Activated naive CD4-positive, alpha-beta T cell treated with anti-CD3 and anti-CD28 coated beads, Interleukin-2, amount 10 ng/mL, durations not matched to agents 7 days and 5 days (primary cell): ENCODE measurements around the gene SPRR2E.
"Not testable (repeated sequence)": the region's sequence is repeated elsewhere in the genome, so short reads cannot be mapped to it uniquely, and the experiment has no call there.

Experiments used
- CTCF ChIA-PET: fragments of 350-600 bp; sonication (Branson Sonifier 250); formaldehyde crosslinking; loops from one replicate; lab custom pipeline; 2021; ENCODE audit warnings: antibody characterized with exemption; lab: Charles Lee
- DNase-seq: peaks from one replicate; pipeline ENCODE4 v3.0.0-alpha.2; 2020
- H3K27ac Mint-ChIP-seq: one replicate; pipeline ENCODE4 v1.8.0; 2021; ENCODE audit warnings: mild to moderate bottlenecking, moderate library complexity, mixed read lengths
- H3K27me3 Mint-ChIP-seq: one replicate; pipeline ENCODE4 v1.8.0; 2021; ENCODE audit warnings: mild to moderate bottlenecking, mixed read lengths
- H3K36me3 Mint-ChIP-seq: one replicate; pipeline ENCODE4 v1.8.0; 2021; ENCODE audit warnings: mixed read lengths
- H3K4me1 Mint-ChIP-seq: one replicate; pipeline ENCODE4 v1.8.0; 2021; ENCODE audit warnings: mixed read lengths
- H3K4me3 Mint-ChIP-seq: one replicate; pipeline ENCODE4 v1.8.0; 2021; ENCODE audit warnings: mild to moderate bottlenecking, moderate library complexity, mixed read lengths
- H3K9me3 Mint-ChIP-seq: one replicate; pipeline ENCODE4 v1.8.0; 2021; ENCODE audit warnings: mixed read lengths

Gene SPRR2E

DNA sequence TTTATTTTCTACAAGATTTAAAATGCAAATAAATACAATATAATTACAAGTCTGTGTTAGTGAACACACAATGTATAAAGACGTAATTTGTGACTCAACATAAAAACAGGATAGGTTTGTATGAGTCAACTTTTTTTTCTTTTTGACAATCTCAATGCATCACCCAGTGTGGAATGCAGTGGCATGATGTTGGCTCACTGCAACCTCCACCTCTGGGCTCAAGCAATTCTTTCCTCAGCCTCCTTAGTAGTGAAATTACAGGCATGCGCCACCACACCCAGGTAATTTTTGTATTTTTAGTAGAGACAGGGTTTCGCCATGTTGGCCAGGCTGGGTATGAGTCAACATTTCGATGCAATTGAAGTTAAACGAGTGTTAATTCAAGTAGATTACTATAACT, 5.9 kb upstream of the SPRR2E start:
- H3K27me3 Mint-ChIP-seq, result no peaks in the 10 kb centered on the region
- H3K9me3 Mint-ChIP-seq, result no peaks in the 10 kb centered on the region
- DNase-seq, result no peak
- H3K4me3 Mint-ChIP-seq, result no peak overlapping the region
- CTCF ChIA-PET, result no interaction called here
- no peaks in the 10 kb centered on the region for H3K4me1 Mint-ChIP-seq
- no peak overlapping the region for H3K27ac Mint-ChIP-seq
- no peaks in the 10 kb centered on the region for H3K36me3 Mint-ChIP-seq

DNA sequence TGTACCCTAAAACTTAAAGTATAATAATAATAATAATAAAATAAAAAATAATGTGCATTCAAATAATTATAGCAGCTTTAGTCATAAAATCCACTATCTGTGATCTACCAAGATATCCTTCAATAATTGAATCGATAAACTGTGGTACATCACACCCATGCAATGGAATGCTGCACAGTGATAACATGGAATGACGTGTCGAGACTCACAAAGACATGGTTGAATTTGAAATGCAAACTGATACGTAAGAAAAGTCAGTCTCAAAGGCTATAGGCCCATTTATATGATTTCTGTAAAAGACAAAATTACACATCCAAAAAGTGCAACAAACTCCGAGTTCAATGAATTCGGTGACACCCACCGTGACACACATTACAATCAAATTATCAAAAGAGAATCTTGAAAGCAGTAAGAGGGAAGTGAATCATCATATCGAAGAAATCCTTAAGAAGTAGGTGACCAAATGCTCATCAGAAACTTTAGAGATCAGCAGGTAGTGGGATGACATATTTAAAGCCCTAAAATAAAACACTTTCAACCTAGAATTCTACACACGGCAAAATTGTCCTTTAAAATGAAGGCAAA, 5.2 kb upstream of the SPRR2E start:
- Mint-ChIP-seq H3K27me3 (no peaks in the 10 kb centered on the region), H3K4me3 (no peak overlapping the region), H3K27ac (no peak overlapping the region), H3K9me3 (no peaks in the 10 kb centered on the region), H3K36me3 (no peaks in the 10 kb centered on the region), H3K4me1 (no peaks in the 10 kb centered on the region)
- DNase-seq, result no peak
- CTCF ChIA-PET, result no interaction called here

DNA sequence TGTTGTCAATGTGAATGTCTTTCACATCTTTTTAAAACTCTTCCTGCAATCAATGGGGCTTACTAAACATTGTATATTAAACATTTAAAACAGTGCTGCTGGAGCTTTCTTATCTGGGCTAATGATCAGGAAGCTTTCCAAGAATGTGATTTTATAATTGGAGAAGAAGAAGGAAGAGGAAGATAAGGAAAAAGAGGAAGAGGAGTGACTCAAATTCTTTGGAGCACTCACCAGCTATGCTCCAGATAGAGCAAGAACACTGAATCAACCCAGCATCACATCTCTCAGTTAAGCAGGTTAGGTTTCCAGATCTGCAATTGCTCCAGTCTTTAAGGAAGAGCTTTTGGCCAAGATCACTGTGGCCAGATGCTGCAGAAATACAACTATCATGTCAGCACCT, 1.4 kb upstream of the SPRR2E start:
- Mint-ChIP-seq H3K27ac (no peak overlapping the region), H3K4me3 (no peak overlapping the region), H3K9me3 (no peaks in the 10 kb centered on the region), H3K36me3 (no peaks in the 10 kb centered on the region), H3K4me1 (no peaks in the 10 kb centered on the region), H3K27me3 (no peaks in the 10 kb centered on the region)
- CTCF ChIA-PET, result no interaction called here
- DNase-seq, result no peak

DNA sequence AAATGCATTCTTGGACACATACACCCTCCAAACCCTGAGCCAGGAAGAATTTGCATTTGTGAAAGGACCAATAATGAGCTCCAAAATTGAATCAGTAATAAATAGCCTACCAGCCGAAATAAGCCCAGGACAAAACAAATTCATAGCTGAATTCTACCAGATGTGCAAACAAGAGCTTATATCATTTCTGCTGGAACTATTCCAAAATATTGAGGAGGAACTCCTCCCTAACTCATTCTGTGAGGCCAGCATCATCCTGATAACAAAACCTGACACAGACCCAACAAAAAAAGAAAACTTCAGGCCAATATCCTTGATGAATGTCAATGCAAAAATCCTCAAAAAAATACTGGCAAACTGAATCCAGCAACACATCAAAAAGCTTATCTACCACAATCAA, 6.7 kb downstream of the SPRR2E start:
- H3K4me1 Mint-ChIP-seq, result no peaks in the 10 kb centered on the region
- CTCF ChIA-PET, result no interaction called here
- H3K9me3 Mint-ChIP-seq, result no peaks in the 10 kb centered on the region
- H3K27me3 Mint-ChIP-seq, result no peaks in the 10 kb centered on the region
- no peaks in the 10 kb centered on the region for H3K36me3 Mint-ChIP-seq
- no peak overlapping the region for H3K4me3 Mint-ChIP-seq
- H3K27ac Mint-ChIP-seq, result no peak overlapping the region
- DNase-seq, result no peak

DNA sequence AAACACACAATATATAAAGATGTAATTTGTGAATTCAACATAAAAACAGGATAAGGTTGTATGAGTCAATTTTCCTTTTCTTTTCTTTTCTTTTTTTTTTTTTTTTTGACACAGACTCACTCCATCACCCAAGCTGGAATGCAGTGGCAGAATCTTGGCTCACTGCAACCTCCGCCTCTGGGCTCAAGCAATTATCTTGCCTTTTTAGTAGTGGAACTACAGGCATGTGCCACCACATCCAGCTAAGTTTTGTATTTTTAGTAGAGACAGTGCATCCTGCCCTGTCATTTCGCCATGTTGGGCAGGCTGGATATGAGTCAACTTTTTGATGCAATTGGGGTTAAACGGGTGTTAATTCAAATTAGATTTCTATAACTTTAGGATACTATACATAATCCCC, 12.6 kb downstream of the SPRR2E start:
- no peaks in the 10 kb centered on the region for H3K9me3 Mint-ChIP-seq
- no peak overlapping the region for H3K27ac Mint-ChIP-seq
- peaks cover 1% of the 10 kb centered on the region for H3K36me3 Mint-ChIP-seq
- no peaks in the 10 kb centered on the region for H3K4me1 Mint-ChIP-seq
- CTCF ChIA-PET, result no interaction called here
- DNase-seq, result no peak
- H3K4me3 Mint-ChIP-seq, result no peak overlapping the region
- H3K27me3 Mint-ChIP-seq, result no peaks in the 10 kb centered on the region

DNA sequence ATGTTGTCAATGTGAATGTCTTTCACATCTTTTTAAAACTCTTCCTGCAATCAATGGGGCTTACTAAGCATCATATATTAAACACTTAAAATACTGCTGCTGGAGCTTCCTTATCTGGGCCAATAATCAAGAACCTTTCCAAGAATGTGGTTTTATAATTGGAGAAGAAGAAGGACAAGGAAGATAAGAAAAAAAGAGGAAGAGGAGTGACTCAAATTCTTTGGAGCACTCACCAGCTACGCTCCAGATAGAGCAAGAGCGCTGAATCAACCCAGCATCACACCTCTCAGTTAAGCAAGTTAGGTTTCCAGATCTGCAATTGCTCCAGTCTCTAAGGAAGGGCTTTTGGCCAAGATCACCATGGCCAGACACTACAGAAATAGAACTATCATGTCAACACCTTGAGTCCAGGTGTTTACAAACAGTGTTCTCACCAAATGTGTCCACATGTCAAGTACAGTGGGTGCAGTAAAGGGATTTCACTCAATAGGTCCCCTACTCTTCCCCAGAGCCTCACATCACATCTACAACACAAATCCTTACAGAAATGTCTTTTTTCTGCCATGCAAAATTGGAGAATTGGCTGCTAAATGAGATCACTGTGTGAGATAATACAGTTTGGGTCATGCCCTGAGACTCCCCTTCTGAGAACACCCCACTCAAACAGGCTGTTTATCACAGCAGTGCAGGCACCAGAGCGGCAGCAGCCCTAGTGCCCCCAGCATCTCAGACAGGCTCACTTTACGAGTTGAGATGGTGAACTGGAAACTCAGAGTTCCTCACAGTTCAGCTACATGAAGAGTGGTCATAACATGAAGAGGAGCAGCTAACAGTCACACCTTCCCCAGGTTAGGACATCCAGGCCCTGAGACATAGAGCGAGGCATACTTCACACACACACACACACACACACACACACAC, 21.3 kb downstream of the SPRR2E start:
- H3K4me3 Mint-ChIP-seq, result no peak overlapping the region
- no peaks in the 10 kb centered on the region for H3K27me3 Mint-ChIP-seq
- H3K9me3 Mint-ChIP-seq, result no peaks in the 10 kb centered on the region
- H3K27ac Mint-ChIP-seq, result no peak overlapping the region
- CTCF ChIA-PET, result no interaction called here
- H3K4me1 Mint-ChIP-seq, result no peaks in the 10 kb centered on the region
- DNase-seq, result no peak
- H3K36me3 Mint-ChIP-seq, result no peaks in the 10 kb centered on the region

DNA sequence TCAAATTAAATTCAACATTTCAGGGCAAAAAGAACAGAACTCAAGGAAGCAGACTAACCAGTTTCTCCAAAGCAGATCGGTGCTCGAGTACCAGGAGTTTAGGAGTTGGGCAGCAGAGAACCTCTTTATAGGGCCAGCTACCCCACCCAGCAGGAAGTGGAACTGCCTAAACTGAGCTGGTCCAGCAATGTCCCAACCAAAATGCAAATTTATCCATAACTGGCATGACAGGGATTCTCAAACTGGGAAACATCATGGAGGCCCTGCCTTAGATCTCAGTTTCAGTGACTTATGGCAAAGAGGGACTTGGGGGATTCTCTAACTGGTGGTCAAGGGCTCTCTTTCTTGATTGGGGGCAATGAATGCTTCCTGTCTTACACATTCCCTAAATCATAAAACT, 22.8 kb downstream of the SPRR2E start, which contains the start of gene SPRR2B:
TSS of gene SPRR2B (minus strand) at position 101 of the 400 bp plus-strand sequence. CDS start 772 bp downstream, outside the sequence.
- Mint-ChIP-seq H3K9me3 (no peaks in the 10 kb centered on the region), H3K36me3 (no peaks in the 10 kb centered on the region), H3K4me1 (no peaks in the 10 kb centered on the region), H3K4me3 (no peak within 1 kb of the TSS), H3K27me3 (no peaks in the 10 kb centered on the region), H3K27ac (no peak within 1 kb of the TSS)
- no peak for DNase-seq
- CTCF ChIA-PET, result no interaction called here

DNA sequence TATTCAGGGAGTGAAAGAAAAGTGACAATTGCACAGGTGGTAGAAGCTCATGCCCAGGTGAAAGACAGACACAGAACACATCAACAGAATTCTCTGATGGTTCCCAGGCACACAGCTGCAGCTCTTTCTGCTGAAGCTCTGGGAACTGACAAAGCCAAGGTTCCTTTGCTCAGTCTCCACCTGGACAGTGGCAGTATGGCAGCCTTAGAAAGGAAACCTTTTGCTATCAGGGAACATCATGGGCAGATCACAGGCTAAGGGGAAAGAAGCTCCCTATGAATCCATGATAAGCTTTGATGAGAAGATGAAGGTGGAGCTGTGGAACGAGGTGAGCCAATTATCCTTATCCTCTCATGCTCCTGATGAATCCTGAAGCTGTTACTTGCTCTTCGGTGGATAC, 24.1 kb downstream of the SPRR2E start:
- H3K27me3 Mint-ChIP-seq, result no peaks in the 10 kb centered on the region
- no peaks in the 10 kb centered on the region for H3K36me3 Mint-ChIP-seq
- CTCF ChIA-PET, result no interaction called here
- no peaks in the 10 kb centered on the region for H3K9me3 Mint-ChIP-seq
- no peak overlapping the region for H3K27ac Mint-ChIP-seq
- no peak overlapping the region for H3K4me3 Mint-ChIP-seq
- no peak for DNase-seq
- no peaks in the 10 kb centered on the region for H3K4me1 Mint-ChIP-seq

DNA sequence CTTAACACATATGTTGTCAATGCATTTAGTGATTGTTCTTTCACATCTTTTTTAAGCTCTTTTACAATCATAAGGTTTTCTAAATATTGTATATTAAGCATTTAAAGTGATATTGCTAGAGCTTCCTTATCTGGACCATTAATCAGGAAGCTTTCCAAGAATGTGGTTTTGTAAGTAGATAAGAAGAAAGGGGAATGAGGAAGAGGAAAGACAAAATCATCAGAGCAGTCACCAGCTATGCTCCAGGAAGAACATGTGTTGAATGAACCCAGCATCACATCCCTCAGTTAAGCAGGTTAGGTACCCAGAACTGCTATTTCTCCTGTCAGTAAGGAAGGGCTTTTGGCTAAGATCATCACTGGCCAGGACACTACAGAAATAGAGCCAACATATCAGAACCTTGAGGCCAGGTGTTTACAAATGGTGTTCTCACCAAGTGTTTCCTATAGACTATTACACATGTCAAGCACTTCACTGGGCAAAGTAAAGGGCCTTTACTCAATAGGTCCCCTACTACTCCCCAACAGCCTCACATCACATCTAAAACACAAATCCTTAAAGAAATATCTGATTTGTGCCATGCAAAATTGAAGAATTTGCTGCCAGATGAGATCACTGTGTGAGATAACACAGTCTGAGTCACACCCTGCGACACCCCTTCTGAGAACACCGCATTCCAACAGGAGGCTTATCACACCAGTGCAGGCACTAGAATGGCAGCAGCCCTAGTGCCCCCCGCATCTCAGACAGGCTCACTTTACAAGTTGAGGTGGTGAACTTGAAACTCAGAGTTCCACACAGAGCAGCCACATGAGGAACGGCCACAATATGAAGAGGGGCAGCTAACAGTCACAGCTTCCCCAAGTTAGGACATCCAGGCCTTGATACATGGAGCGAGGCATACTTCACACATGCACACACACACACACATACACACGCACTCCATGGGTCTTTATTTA, 35.2 kb downstream of the SPRR2E start:
- no peak for DNase-seq
- CTCF ChIA-PET, result no interaction called here
- no peaks in the 10 kb centered on the region for H3K36me3 Mint-ChIP-seq
- peaks cover 4% of the 10 kb centered on the region for H3K27me3 Mint-ChIP-seq
- no peak overlapping the region for H3K27ac Mint-ChIP-seq
- H3K4me1 Mint-ChIP-seq, result no peaks in the 10 kb centered on the region
- no peak overlapping the region for H3K4me3 Mint-ChIP-seq
- no peaks in the 10 kb centered on the region for H3K9me3 Mint-ChIP-seq

DNA sequence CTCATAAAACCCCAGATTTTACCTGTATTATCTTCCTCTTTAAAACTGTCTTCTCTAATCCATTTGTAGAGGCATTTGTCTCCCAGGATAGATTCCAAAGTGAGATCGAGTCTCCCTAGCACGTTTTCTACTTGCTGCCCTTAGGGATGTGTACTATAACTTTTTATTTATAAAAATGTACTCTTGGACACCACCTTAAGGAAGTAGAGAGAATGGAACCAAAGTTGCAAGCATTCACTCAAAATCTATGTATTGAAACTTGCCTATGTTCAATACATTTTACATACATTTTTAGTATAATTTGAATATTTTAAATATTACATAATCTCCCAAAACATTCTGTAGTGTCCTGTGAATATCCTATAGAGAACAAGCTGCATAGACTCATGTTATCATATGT, 36.2 kb downstream of the SPRR2E start:
- CTCF ChIA-PET, result no interaction called here
- no peak overlapping the region for H3K27ac Mint-ChIP-seq
- peaks cover 4% of the 10 kb centered on the region for H3K27me3 Mint-ChIP-seq
- H3K9me3 Mint-ChIP-seq, result no peaks in the 10 kb centered on the region
- H3K4me3 Mint-ChIP-seq, result no peak overlapping the region
- no peaks in the 10 kb centered on the region for H3K36me3 Mint-ChIP-seq
- no peak for DNase-seq
- H3K4me1 Mint-ChIP-seq, result no peaks in the 10 kb centered on the region

DNA sequence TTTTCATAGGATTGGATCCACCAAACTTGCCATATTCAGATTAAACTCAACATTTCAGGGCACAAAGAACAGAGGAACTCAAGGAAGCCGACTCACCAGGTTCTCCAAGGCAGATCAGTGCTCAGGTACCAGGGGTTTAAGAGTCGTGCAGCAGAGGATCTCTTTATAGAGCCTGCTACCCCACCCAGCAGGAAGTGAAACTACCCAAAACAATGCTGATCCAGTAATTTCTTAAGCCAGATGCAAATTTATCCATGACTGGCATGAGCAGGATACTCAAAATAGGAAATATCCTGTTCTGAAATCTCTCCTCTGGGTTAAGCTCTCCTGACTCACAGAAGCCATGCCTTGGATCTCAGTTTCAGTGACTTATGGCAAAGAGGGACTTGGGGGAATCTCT, 37.0 kb downstream of the SPRR2E start, which contains the start of gene SPRR2A:
TSS of gene SPRR2A (minus strand) at position 138 of the 400 bp plus-strand sequence. CDS start 777 bp downstream, outside the sequence.
- CTCF ChIA-PET, result no interaction called here
- Mint-ChIP-seq H3K27ac (no peak within 1 kb of the TSS), H3K36me3 (no peaks in the 10 kb centered on the region), H3K4me1 (no peaks in the 10 kb centered on the region), H3K27me3 (peaks cover 4% of the 10 kb centered on the region), H3K9me3 (no peaks in the 10 kb centered on the region), H3K4me3 (no peak within 1 kb of the TSS)
- no peak for DNase-seq

DNA sequence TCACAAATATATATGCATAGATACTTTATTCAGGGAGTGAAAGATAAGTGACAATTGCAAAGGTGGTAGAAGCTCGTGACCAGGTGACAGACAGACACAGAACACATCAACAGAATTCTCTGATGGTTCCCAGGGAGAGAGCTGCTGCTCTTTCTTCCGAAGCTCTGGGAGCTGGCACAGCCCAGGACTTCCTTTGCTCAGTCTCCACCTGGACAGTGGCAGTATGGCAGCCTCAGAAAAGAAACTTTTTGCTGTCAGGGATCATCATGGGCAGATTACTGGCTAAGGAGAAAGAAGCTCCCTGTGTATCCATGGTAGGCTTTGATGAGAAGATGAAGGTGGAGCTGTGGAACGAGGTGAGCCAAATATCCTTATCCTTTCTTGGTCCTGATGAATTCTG, 38.2 kb downstream of the SPRR2E start:
- DNase-seq, H3K27ac Mint-ChIP-seq, H3K9me3 Mint-ChIP-seq, H3K4me1 Mint-ChIP-seq, H3K4me3 Mint-ChIP-seq, H3K36me3 Mint-ChIP-seq, CTCF ChIA-PET, H3K27me3 Mint-ChIP-seq: not testable (repeated sequence)

DNA sequence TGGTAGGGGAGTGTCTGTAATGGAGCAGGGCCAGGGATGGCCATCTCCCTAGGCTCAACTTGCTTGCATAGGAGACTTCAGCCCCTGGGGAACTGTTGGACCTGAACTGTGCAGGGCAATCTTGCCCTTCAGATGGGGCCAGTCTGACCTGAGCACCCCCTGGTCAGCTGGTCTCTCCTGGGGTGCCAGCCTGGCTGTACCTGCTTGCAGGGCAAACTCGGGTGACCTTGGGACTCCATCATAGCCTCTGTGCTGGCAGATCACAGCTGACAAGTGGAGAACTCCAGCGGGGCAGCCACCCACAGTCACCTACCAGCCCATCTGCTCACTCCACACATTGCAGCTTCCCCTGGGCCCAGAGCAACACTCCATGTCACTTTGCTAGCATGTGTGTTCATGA, 45.1 kb downstream of the SPRR2E start:
- no peak overlapping the region for H3K27ac Mint-ChIP-seq
- H3K4me3 Mint-ChIP-seq, result no peak overlapping the region
- CTCF ChIA-PET, result interaction anchor here (1.0 kb wide), 1 partner anchor 395 kb away, joined by 3 read pairs; no protein-coding TSS in a partner anchor
- no peaks in the 10 kb centered on the region for H3K27me3 Mint-ChIP-seq
- H3K9me3 Mint-ChIP-seq, result no peaks in the 10 kb centered on the region
- no peak for DNase-seq
- no peaks in the 10 kb centered on the region for H3K36me3 Mint-ChIP-seq
- H3K4me1 Mint-ChIP-seq, result no peaks in the 10 kb centered on the region
